Neural progenitor cell (in vitro differentiated cells): Measurements from ENCODE around the gene WASHC4.

Experiments
- EZH2 ChIP-seq: fragments of 200-600 bp; sonication (generic); IDR thresholded peaks from 2 replicates; pipeline ENCODE4 v1.6.1; 2017; ENCODE audit warnings: antibody characterized with exemption, mild to moderate bottlenecking, moderate library complexity
- TF ChIP-seq, protein P1 (sequence below): fragments of 200-600 bp; sonication (generic); IDR thresholded peaks from 2 replicates; pipeline ENCODE4 v1.5.1; 2017; ENCODE audit warnings: antibody characterized with exemption, mild to moderate bottlenecking

DNA sequence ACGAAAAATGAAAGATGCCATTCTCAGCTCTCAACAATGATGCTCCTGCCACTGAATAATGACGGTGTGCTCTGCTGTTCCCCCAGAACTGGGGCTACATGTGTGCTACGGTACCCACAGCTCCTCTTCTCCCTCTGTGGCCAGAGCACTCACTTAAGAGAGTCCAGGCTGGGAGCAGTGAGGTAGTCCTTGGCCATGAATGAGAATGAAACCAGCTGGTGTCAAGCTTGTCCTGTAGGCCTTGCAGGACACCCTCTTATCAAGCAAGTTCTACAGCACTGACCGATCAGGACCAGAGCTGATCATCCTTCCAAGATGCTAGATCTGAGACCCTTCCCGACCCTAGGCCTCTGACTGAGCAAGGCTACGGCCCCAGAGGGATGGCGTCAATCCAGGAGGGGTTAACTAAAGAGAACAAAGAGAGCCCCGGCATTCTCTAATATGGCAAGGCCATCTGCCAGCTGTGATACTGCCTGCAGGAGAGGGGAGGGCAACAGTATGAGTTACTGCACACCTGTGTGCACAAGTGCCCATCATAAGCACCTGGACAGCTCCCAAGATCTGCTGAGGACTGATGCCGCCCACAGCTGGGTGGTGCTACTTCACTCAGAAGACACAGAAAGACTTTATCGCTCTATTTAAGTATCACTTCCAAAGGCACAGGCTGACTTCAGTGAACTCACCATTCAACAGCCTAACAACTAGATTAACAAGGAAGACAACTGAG is 98.0 kb downstream of the WASHC4 start:
- TF ChIP-seq, protein P1, sequence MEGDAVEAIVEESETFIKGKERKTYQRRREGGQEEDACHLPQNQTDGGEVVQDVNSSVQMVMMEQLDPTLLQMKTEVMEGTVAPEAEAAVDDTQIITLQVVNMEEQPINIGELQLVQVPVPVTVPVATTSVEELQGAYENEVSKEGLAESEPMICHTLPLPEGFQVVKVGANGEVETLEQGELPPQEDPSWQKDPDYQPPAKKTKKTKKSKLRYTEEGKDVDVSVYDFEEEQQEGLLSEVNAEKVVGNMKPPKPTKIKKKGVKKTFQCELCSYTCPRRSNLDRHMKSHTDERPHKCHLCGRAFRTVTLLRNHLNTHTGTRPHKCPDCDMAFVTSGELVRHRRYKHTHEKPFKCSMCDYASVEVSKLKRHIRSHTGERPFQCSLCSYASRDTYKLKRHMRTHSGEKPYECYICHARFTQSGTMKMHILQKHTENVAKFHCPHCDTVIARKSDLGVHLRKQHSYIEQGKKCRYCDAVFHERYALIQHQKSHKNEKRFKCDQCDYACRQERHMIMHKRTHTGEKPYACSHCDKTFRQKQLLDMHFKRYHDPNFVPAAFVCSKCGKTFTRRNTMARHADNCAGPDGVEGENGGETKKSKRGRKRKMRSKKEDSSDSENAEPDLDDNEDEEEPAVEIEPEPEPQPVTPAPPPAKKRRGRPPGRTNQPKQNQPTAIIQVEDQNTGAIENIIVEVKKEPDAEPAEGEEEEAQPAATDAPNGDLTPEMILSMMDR = no peak
- no peak for TF ChIP-seq EZH2
